GM12864 (cell line): Measurements from ENCODE around the gene RAB13.

ENCODE experiments used
- DNase-seq: peaks from one replicate; pipeline ENCODE4 v3.0.0-alpha.2; 2011; ENCODE audit warnings: low read depth
- H3K4me3 ChIP-seq: 2 replicates; pipeline ENCODE4 v1.5.1; 2011; ENCODE audit warnings: mild to moderate bottlenecking, low read depth, low read length, control low read depth
- TF ChIP-seq, protein P1 (sequence below): IDR thresholded peaks from 2 replicates; pipeline ENCODE4 v1.5.1; 2011; ENCODE audit warnings: low read depth, mild to moderate bottlenecking, moderate library complexity, low read length, control low read depth, inconsistent platforms; ENCODE audit errors: missing control alignments

The RAB13 gene

DNA sequence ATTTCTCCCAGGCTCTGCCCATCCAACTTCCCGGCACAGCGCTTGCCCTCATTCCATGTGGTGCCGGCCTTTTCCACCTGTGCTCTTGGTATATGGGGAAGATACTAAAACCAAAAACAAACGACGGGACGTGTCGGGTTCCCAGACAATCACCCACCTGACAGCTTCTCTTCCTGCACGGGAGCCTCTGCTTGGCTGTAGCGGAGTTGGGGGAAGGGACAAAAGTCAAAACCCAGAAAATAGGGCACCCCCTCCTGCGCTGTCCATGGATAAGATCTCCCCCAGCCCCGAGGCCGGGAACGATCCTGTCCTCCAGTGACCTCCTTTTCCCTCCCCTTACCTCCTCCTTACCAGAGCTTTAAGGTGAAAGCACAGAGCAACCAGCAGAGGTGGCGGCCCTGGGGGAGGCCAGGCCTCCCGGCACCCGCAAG, 9.3 kb downstream of the RAB13 start:
- peak overlapping the region; percentile 99 for H3K4me3 ChIP-seq
- DNase-seq, result no peak
- TF ChIP-seq, protein P1, sequence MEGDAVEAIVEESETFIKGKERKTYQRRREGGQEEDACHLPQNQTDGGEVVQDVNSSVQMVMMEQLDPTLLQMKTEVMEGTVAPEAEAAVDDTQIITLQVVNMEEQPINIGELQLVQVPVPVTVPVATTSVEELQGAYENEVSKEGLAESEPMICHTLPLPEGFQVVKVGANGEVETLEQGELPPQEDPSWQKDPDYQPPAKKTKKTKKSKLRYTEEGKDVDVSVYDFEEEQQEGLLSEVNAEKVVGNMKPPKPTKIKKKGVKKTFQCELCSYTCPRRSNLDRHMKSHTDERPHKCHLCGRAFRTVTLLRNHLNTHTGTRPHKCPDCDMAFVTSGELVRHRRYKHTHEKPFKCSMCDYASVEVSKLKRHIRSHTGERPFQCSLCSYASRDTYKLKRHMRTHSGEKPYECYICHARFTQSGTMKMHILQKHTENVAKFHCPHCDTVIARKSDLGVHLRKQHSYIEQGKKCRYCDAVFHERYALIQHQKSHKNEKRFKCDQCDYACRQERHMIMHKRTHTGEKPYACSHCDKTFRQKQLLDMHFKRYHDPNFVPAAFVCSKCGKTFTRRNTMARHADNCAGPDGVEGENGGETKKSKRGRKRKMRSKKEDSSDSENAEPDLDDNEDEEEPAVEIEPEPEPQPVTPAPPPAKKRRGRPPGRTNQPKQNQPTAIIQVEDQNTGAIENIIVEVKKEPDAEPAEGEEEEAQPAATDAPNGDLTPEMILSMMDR, result no peak

GRCh38 chr1:153973525-153973924, 12.6 kb downstream of the RAB13 start:
- TF ChIP-seq, protein P1, result no peak
- no peak for DNase-seq
- no peak overlapping the region for H3K4me3 ChIP-seq

- no peak for DNase-seq
- TF ChIP-seq, protein P1, result no peak
Observed at GRCh38 chr1:153973071-153973470, 13.1 kb downstream of the RAB13 start.

DNA sequence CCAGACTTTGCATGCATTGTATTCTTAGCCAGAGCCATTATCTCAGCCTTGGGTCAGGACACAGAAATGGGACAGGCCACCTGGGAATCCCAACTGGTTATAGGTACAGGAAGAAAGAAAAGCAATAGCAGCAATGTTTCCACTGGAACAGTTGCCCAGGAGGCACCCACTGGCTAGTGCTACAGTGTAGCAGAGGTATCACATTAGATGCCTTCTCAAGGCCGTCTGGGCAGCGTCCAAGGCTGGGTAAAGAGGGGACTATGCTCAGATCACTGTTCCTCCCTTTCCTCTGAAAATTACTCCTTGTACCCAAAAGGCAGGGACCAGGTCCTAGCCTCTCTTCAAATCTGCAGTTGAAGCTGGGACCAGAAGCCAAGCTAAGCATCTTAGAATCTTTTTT, 15.8 kb downstream of the RAB13 start:
- DNase-seq, result no peak
- TF ChIP-seq, protein P1, result no peak
- H3K4me3 ChIP-seq, result no peak overlapping the region

More at GRCh38 chr1:153973071-153973470, 13.1 kb downstream of the RAB13 start:
- H3K4me3 ChIP-seq, result no peak overlapping the region

- TF ChIP-seq, protein P1, result no peak
- no peak overlapping the region for H3K4me3 ChIP-seq
- DNase-seq, result no peak
Observed at GRCh38 chr1:153968972-153969371, 17.2 kb downstream of the RAB13 start.

- DNase-seq, result no peak
- peak overlapping the region; percentile 71 for H3K4me3 ChIP-seq
- TF ChIP-seq, protein P1, result no peak
Observed at GRCh38 chr1:153968408-153968807, 17.7 kb downstream of the RAB13 start.

GRCh38 chr1:153968000-153968363, 18.2 kb downstream of the RAB13 start:
- TF ChIP-seq, protein P1, result no peak
- H3K4me3 ChIP-seq, result peak overlapping the region; percentile 71
- no peak for DNase-seq
